Activated naive CD4-positive, alpha-beta T cell treated with anti-CD3 and anti-CD28 coated beads, Interleukin-2, amount 10 ng/mL, durations not matched to agents 7 days and 5 days (primary cell): ENCODE data around the gene GP9.

Experiments
- CTCF ChIA-PET: fragments of 350-600 bp; sonication (Branson Sonifier 250); formaldehyde crosslinking; loops from one replicate; lab custom pipeline; 2021; ENCODE audit warnings: antibody characterized with exemption; lab: Charles Lee
- DNase-seq: peaks from one replicate; pipeline ENCODE4 v3.0.0-alpha.2; 2020
- H3K27ac Mint-ChIP-seq: one replicate; pipeline ENCODE4 v1.8.0; 2021; ENCODE audit warnings: mild to moderate bottlenecking, moderate library complexity, mixed read lengths
- H3K27me3 Mint-ChIP-seq: one replicate; pipeline ENCODE4 v1.8.0; 2021; ENCODE audit warnings: mild to moderate bottlenecking, mixed read lengths
- H3K36me3 Mint-ChIP-seq: one replicate; pipeline ENCODE4 v1.8.0; 2021; ENCODE audit warnings: mixed read lengths
- H3K4me1 Mint-ChIP-seq: one replicate; pipeline ENCODE4 v1.8.0; 2021; ENCODE audit warnings: mixed read lengths
- H3K4me3 Mint-ChIP-seq: one replicate; pipeline ENCODE4 v1.8.0; 2021; ENCODE audit warnings: mild to moderate bottlenecking, moderate library complexity, mixed read lengths
- H3K9me3 Mint-ChIP-seq: one replicate; pipeline ENCODE4 v1.8.0; 2021; ENCODE audit warnings: mixed read lengths

Gene GP9

GRCh38 chr3:129046732-129047552 is 13.6 kb upstream of the GP9 start:
- Mint-ChIP-seq H3K4me1 (peaks cover 2% of the 10 kb centered on the region), H3K4me3 (no peak overlapping the region), H3K9me3 (peaks cover 7% of the 10 kb centered on the region), H3K36me3 (peaks cover 5% of the 10 kb centered on the region), H3K27ac (no peak overlapping the region), H3K27me3 (peaks cover 50% of the 10 kb centered on the region)
- DNase-seq = peak; percentile 16
- CTCF ChIA-PET = interaction anchor here (1.1 to 1.8 kb wide), 4 partner anchors 17 to 200 kb away, joined by 4 to 9 read pairs (median 5); no protein-coding TSS in a partner anchor

GRCh38 chr3:129047553-129047839 is 13.1 kb upstream of the GP9 start:
- CTCF ChIA-PET = interaction anchor here (1.8 kb wide), 1 partner anchor 31 kb away, joined by 9 read pairs; no protein-coding TSS in a partner anchor
- Mint-ChIP-seq H3K27me3 (peaks cover 44% of the 10 kb centered on the region), H3K4me3 (no peak overlapping the region)

GRCh38 chr3:129050556-129051295 is 9.9 kb upstream of the GP9 start:
- H3K4me1 Mint-ChIP-seq = peaks cover 9% of the 10 kb centered on the region
- no peak overlapping the region for H3K4me3 Mint-ChIP-seq
- CTCF ChIA-PET = interaction anchor here (0.6 to 6.0 kb wide), 8 partner anchors 52 to 195 kb away, joined by 3 to 78 read pairs (median 4); partner anchors contain the start of gene RAB43

More at GRCh38 chr3:129047553-129047839, 13.1 kb upstream of the GP9 start:
- Mint-ChIP-seq H3K4me1 (peaks cover 2% of the 10 kb centered on the region), H3K9me3 (peaks cover 7% of the 10 kb centered on the region), H3K27ac (no peak overlapping the region), H3K36me3 (peaks cover 5% of the 10 kb centered on the region)
- no peak for DNase-seq

GRCh38 chr3:129051871-129052340 is 8.7 kb upstream of the GP9 start:
- no peak overlapping the region for H3K4me3 Mint-ChIP-seq
- H3K27ac Mint-ChIP-seq = no peak overlapping the region

More at GRCh38 chr3:129050556-129051295, 9.9 kb upstream of the GP9 start:
- H3K36me3 Mint-ChIP-seq = peaks cover 5% of the 10 kb centered on the region
- peaks cover 25% of the 10 kb centered on the region for H3K27me3 Mint-ChIP-seq
- peaks cover 7% of the 10 kb centered on the region for H3K9me3 Mint-ChIP-seq
- H3K27ac Mint-ChIP-seq = no peak overlapping the region
- no peak for DNase-seq

GRCh38 chr3:129052675-129053074 is 7.9 kb upstream of the GP9 start:
- Mint-ChIP-seq H3K4me3 (no peak overlapping the region), H3K27ac (no peak overlapping the region), H3K4me1 (peaks cover 10% of the 10 kb centered on the region), H3K9me3 (peaks cover 7% of the 10 kb centered on the region), H3K27me3 (peaks cover 24% of the 10 kb centered on the region), H3K36me3 (peaks cover 5% of the 10 kb centered on the region)
- DNase-seq = no peak
- CTCF ChIA-PET = interaction anchor here (0.8 to 6.0 kb wide), 31 partner anchors 8 to 202 kb away, joined by 3 to 78 read pairs (median 6); partner anchors contain the start of genes COPG1, GP9 and RAB43

More at GRCh38 chr3:129051871-129052340, 8.7 kb upstream of the GP9 start:
- Mint-ChIP-seq H3K36me3 (peaks cover 5% of the 10 kb centered on the region), H3K27me3 (peaks cover 22% of the 10 kb centered on the region), H3K4me1 (peaks cover 9% of the 10 kb centered on the region), H3K9me3 (peaks cover 7% of the 10 kb centered on the region)
- DNase-seq = no peak
- CTCF ChIA-PET = interaction anchor here (0.6 to 6.0 kb wide), 21 partner anchors 9 to 198 kb away, joined by 3 to 78 read pairs (median 7); partner anchors contain the start of genes COPG1, GP9 and RAB43

- no peaks in the 10 kb centered on the region for H3K9me3 Mint-ChIP-seq
- no peak for DNase-seq
- CTCF ChIA-PET = interaction anchor here (1.2 to 6.0 kb wide), 9 partner anchors 11 to 191 kb away, joined by 3 to 78 read pairs (median 18); partner anchors contain the start of gene RAB43
- H3K27ac Mint-ChIP-seq = no peak overlapping the region
- no peak overlapping the region for H3K4me3 Mint-ChIP-seq
- peaks cover 10% of the 10 kb centered on the region for H3K4me1 Mint-ChIP-seq
- no peaks in the 10 kb centered on the region for H3K36me3 Mint-ChIP-seq
- H3K27me3 Mint-ChIP-seq = peaks cover 23% of the 10 kb centered on the region
These were observed 5.9 kb upstream of the GP9 start for GRCh38 chr3:129054605-129055104.

GRCh38 chr3:129056451-129057173 is 4.0 kb upstream of the GP9 start:
- Mint-ChIP-seq H3K27me3 (peaks cover 31% of the 10 kb centered on the region), H3K4me3 (no peak overlapping the region), H3K36me3 (no peaks in the 10 kb centered on the region), H3K4me1 (peaks cover 10% of the 10 kb centered on the region), H3K9me3 (no peaks in the 10 kb centered on the region), H3K27ac (no peak overlapping the region)
- no peak for DNase-seq
- CTCF ChIA-PET = interaction anchor here (0.8 to 1.7 kb wide), 4 partner anchors 9 to 105 kb away, joined by 3 to 6 read pairs (median 3); no protein-coding TSS in a partner anchor

- Mint-ChIP-seq H3K27ac (no peak overlapping the region), H3K27me3 (peaks cover 31% of the 10 kb centered on the region), H3K36me3 (no peaks in the 10 kb centered on the region), H3K4me3 (no peak overlapping the region), H3K9me3 (no peaks in the 10 kb centered on the region), H3K4me1 (peaks cover 10% of the 10 kb centered on the region)
- CTCF ChIA-PET = interaction anchor here (0.6 to 1.7 kb wide), 4 partner anchors 12 to 104 kb away, joined by 3 to 6 read pairs (median 3); no protein-coding TSS in a partner anchor
- DNase-seq = no peak
These were observed 3.3 kb upstream of the GP9 start for GRCh38 chr3:129057249-129057648.

GRCh38 chr3:129058441-129059200 is 2.0 kb upstream of the GP9 start:
- H3K4me1 Mint-ChIP-seq = peaks cover 6% of the 10 kb centered on the region
- no peak for DNase-seq
- no peak overlapping the region for H3K27ac Mint-ChIP-seq
- no peaks in the 10 kb centered on the region for H3K9me3 Mint-ChIP-seq
- H3K27me3 Mint-ChIP-seq = peaks cover 31% of the 10 kb centered on the region
- H3K36me3 Mint-ChIP-seq = no peaks in the 10 kb centered on the region
- CTCF ChIA-PET = no interaction called here
- H3K4me3 Mint-ChIP-seq = no peak overlapping the region

- Mint-ChIP-seq H3K27ac (no peak overlapping the region), H3K4me3 (no peak overlapping the region), H3K9me3 (no peaks in the 10 kb centered on the region), H3K36me3 (no peaks in the 10 kb centered on the region), H3K4me1 (peaks cover 2% of the 10 kb centered on the region), H3K27me3 (peaks cover 31% of the 10 kb centered on the region)
- DNase-seq = no peak
- CTCF ChIA-PET = interaction anchor here (1.3 kb wide), 1 partner anchor 9 kb away, joined by 4 read pairs; no protein-coding TSS in a partner anchor
These were observed 1.1 kb upstream of the GP9 start for GRCh38 chr3:129059311-129059958.

GRCh38 chr3:129061023-129061887 is 676 bp downstream of the GP9 start:
- Mint-ChIP-seq H3K4me1 (peaks cover 2% of the 10 kb centered on the region), H3K9me3 (no peaks in the 10 kb centered on the region), H3K4me3 (no peak overlapping the region), H3K27me3 (peaks cover 27% of the 10 kb centered on the region), H3K27ac (no peak overlapping the region), H3K36me3 (no peaks in the 10 kb centered on the region)
- CTCF ChIA-PET = interaction anchor here (1.0 kb wide), 1 partner anchor 9 kb away, joined by 3 read pairs; no protein-coding TSS in a partner anchor
- no peak for DNase-seq
